Brain microvascular endothelial cell (primary cell): ENCODE measurements around the gene DPF3.

ENCODE experiments used
- DNase-seq: peaks from one replicate; pipeline ENCODE4 v3.0.0-alpha.2; 2020
- H3K27ac ChIP-seq: fragments of 250-450 bp; sonication (Bioruptor Pico); 2 replicates; pipeline ENCODE4 v1.5.1; 2020; ENCODE audit warnings: mild to moderate bottlenecking, moderate library complexity
- H3K27me3 ChIP-seq: fragments of 250-450 bp; sonication (Bioruptor Pico); replicated peaks from 2 replicates; pipeline ENCODE4 v1.5.1; 2020; ENCODE audit warnings: mild to moderate bottlenecking
- H3K36me3 ChIP-seq: fragments of 250-450 bp; sonication (Bioruptor Pico); replicated peaks from 2 replicates; pipeline ENCODE4 v1.5.1; 2020; ENCODE audit warnings: mild to moderate bottlenecking
- H3K4me3 ChIP-seq: 2 replicates; pipeline ENCODE4 v1.5.1; 2011; ENCODE audit warnings: low read depth, mild to moderate bottlenecking, control low read depth, low read length, moderate library complexity
- CTCF ChIP-seq: IDR thresholded peaks from 2 replicates; pipeline ENCODE4 v1.5.1; 2011; ENCODE audit warnings: low read depth, mild to moderate bottlenecking, moderate library complexity, low read length, control low read depth, inconsistent platforms; ENCODE audit errors: missing control alignments
- in situ Hi-C: cut with HindIII; loops from 2 replicates; pipeline ENCODE4 v1.10.0; 2017; ENCODE audit warnings: low sequenced_read_pairs, low pct_ligation_motif_present

DPF3 gene

DNA sequence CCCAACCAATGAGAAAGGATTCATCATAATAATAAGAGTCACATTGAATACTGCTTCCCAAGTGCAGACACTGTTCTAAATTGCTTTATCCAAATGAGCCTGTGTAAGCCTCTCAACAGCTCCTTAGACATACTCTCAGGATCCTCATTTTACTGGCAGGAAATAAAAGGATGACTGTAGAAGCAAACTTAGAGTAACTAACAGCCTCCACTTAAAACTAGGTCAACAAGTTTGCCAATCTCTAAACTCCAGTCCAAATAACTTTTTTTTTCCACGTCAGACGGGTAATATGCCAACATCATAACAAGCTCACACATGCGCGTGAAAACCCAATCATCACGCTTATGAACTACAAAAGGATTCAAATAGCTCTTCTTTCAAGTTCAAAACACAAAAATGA is 15.3 kb upstream of the DPF3 start:
- in situ Hi-C loops = no loop called here
- Histone ChIP-seq H3K27me3 (no peaks in the 10 kb centered on the region), H3K27ac (no peak overlapping the region), H3K36me3 (no peaks in the 10 kb centered on the region), H3K4me3 (no peak overlapping the region)
- DNase-seq = no peak
- no peak for TF ChIP-seq CTCF

- DNase-seq = peak; percentile 82
- Histone ChIP-seq H3K27me3 (no peaks in the 10 kb centered on the region), H3K4me3 (no peak overlapping the region), H3K27ac (peak overlapping the region; percentile 61), H3K36me3 (no peaks in the 10 kb centered on the region)
- no peak for TF ChIP-seq CTCF
- in situ Hi-C loops = no loop called here
These were observed 14.0 kb upstream of the DPF3 start for GRCh38 chr14:72907886-72908285.

- H3K27ac ChIP-seq = no peak overlapping the region
- H3K27me3 ChIP-seq = no peaks in the 10 kb centered on the region
- no peak for DNase-seq
- no peaks in the 10 kb centered on the region for H3K36me3 ChIP-seq
- TF ChIP-seq CTCF = no peak
- in situ Hi-C loops = no loop called here
- no peak overlapping the region for H3K4me3 ChIP-seq
These were observed 13.0 kb upstream of the DPF3 start for GRCh38 chr14:72906879-72907278.

GRCh38 chr14:72906316-72906715 is 12.4 kb upstream of the DPF3 start:
- DNase-seq = no peak
- in situ Hi-C loops = no loop called here
- no peak overlapping the region for H3K4me3 ChIP-seq
- TF ChIP-seq CTCF = no peak
- H3K27me3 ChIP-seq = no peaks in the 10 kb centered on the region
- H3K36me3 ChIP-seq = no peaks in the 10 kb centered on the region
- H3K27ac ChIP-seq = no peak overlapping the region

DNA sequence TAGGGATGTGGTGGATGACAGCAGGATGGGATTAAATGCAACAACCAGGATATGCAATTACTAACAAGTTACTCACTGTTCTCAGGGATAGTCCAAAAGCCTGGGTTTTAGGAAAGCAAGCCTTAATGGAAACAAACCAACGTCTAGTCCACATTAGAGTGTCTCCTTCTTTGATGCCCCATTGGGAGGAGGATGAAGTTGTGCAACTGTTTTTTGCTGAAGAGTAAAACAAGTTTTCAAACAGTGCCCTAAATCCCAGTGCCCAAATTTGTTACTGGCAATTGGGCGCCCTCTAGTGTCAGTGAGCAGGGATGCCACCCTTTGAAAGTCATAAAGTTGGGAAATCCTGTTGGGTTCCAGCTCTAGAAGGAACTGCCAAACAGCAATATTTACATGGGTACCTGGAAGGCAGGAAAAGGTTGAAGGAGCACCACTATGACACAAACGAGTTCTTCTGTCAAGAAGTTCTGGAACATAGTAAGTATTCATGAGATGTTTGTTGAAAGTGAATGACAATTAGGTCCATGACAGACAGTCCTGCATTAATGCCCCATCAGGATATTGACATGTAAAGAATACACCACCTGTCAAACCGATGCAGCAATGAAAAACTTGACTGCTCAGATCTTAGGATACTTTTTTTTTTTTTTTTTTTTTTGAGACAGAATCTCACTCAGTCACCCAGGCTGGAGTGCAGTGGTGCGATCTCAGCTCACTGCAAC is 11.1 kb upstream of the DPF3 start:
- in situ Hi-C loops = no loop called here
- H3K27me3 ChIP-seq = no peaks in the 10 kb centered on the region
- peak; percentile 94 for TF ChIP-seq CTCF
- no peak overlapping the region for H3K27ac ChIP-seq
- DNase-seq = peak; percentile 64
- H3K36me3 ChIP-seq = no peaks in the 10 kb centered on the region
- H3K4me3 ChIP-seq = no peak overlapping the region

- H3K36me3 ChIP-seq = no peaks in the 10 kb centered on the region
- in situ Hi-C loops = no loop called here
- H3K27me3 ChIP-seq = no peaks in the 10 kb centered on the region
- TF ChIP-seq CTCF = no peak
- H3K4me3 ChIP-seq = no peak overlapping the region
- DNase-seq = no peak
- H3K27ac ChIP-seq = no peak overlapping the region
These were observed 10.3 kb upstream of the DPF3 start for GRCh38 chr14:72904218-72904617.
